CD8-positive, alpha-beta memory T cell (primary cell): ENCODE data around the gene ST6GALNAC1. TPM values are rescaled to one million over a fixed set of nuclear protein-coding genes. Genes with fewer than 3 reads are reported as not detected.
A peak's percentile ranks its signal among the peaks of the same experiment; 100 is the strongest.

Source experiments
- CTCF ChIA-PET: fragments of 350-600 bp; sonication (Branson Sonifier 250); formaldehyde crosslinking; loops from one replicate; lab custom pipeline; 2021; ENCODE audit warnings: antibody characterized with exemption; lab: Charles Lee
- POLR2A ChIA-PET: fragments of 350-600 bp; sonication (Branson Sonifier 250); formaldehyde crosslinking; loops from one replicate; lab custom pipeline; 2021; ENCODE audit warnings: antibody characterized with exemption; lab: Charles Lee
- DNase-seq, 5 donors: peaks; one replicate each; pipeline versions ENCODE4 v3.0.0 to v3.0.0-alpha.2; 2020 to 2022; ENCODE audit warnings: mixed read lengths in 1 of 5
- H3K27ac ChIP-seq: one replicate; pipeline ENCODE4 v1.7.0; 2013; ENCODE audit warnings: low read depth, mild to moderate bottlenecking, low read length, moderate library complexity
- H3K27me3 ChIP-seq: 2 replicates; pipeline ENCODE4 v1.7.0; 2013; ENCODE audit warnings: low read length, mild to moderate bottlenecking; ENCODE audit not compliant: insufficient read depth, poor library complexity, severe bottlenecking
- H3K36me3 ChIP-seq: 2 replicates; pipeline ENCODE4 v1.7.0; 2013; ENCODE audit warnings: mild to moderate bottlenecking, low read length, moderate library complexity; ENCODE audit not compliant: insufficient read depth
- H3K4me1 ChIP-seq: 2 replicates; pipeline ENCODE4 v1.7.0; 2013; ENCODE audit warnings: mild to moderate bottlenecking, low read length, moderate library complexity; ENCODE audit not compliant: insufficient read depth
- H3K4me3 ChIP-seq: 2 replicates; pipeline ENCODE4 v1.7.0; 2013; ENCODE audit warnings: mild to moderate bottlenecking, low read length
- H3K9me3 ChIP-seq: 2 replicates; pipeline ENCODE4 v1.7.0; 2013; ENCODE audit warnings: mild to moderate bottlenecking, low read length
- H3K27ac Mint-ChIP-seq, 8 donors: one replicate each; pipeline ENCODE4 v1.8.0; 2020 to 2021; ENCODE audit warnings: mixed read lengths in 8 of 8, mild to moderate bottlenecking in 6 of 8, inconsistent platforms in 3 of 8, moderate library complexity in 3 of 8
- H3K27me3 Mint-ChIP-seq, 2 donors: one replicate each; pipeline ENCODE4 v1.8.0; 2020 to 2021; ENCODE audit warnings: mixed read lengths in 2 of 2, mild to moderate bottlenecking in 1 of 2, moderate library complexity in 1 of 2
- H3K36me3 Mint-ChIP-seq, 3 donors: one replicate each; pipeline ENCODE4 v1.8.0; 2020 to 2021; ENCODE audit warnings: mixed read lengths in 3 of 3, inconsistent platforms in 1 of 3, mild to moderate bottlenecking in 1 of 3
- H3K4me1 Mint-ChIP-seq, 3 donors: one replicate each; pipeline ENCODE4 v1.8.0; 2020 to 2021; ENCODE audit warnings: mixed read lengths in 3 of 3, inconsistent platforms in 1 of 3, mild to moderate bottlenecking in 1 of 3
- H3K4me3 Mint-ChIP-seq, 7 donors: one replicate each; pipeline ENCODE4 v1.8.0; 2020 to 2021; ENCODE audit warnings: mixed read lengths in 7 of 7, mild to moderate bottlenecking in 6 of 7, moderate library complexity in 4 of 7, inconsistent platforms in 2 of 7
- H3K9me3 Mint-ChIP-seq, 5 donors: one replicate each; pipeline ENCODE4 v1.8.0; 2020 to 2022; ENCODE audit warnings: mixed read lengths in 5 of 5, mild to moderate bottlenecking in 3 of 5, moderate library complexity in 2 of 5, inconsistent platforms in 1 of 5
- polyA plus RNA-seq: library from polyadenylated mRNA; unstranded; fragments of 300-500 nt; fragmentation: Illumina TruSeq; gene quantifications from one replicate; pipeline ENCODE4 v1.2.3, GENCODE V29; 2021
- total RNA-seq, 2 experiments: library from RNA; stranded (reverse); gene quantifications; one replicate each; pipeline ENCODE4 v1.2.3, GENCODE V29; 2021

ST6GALNAC1 gene
- total and polyA plus RNA-seq, 3 experiments from 2014 or later = 0.28 to 0.46 TPM; not detected in 1

- H3K27me3 Mint-ChIP-seq = no peaks in the 10 kb centered on the region
- peaks cover 29 to 35% (median 32%) of the 10 kb centered on the region in 3 donors for H3K4me1 Mint-ChIP-seq
- Histone ChIP-seq H3K27me3 (no peaks in the 10 kb centered on the region), H3K9me3 (no peaks in the 10 kb centered on the region), H3K36me3 (no peaks in the 10 kb centered on the region), H3K4me3 (no peak overlapping the region), H3K4me1 (peaks cover 48% of the 10 kb centered on the region), H3K27ac (no peak overlapping the region)
- ChIA-PET POLR2A (no interaction called here), CTCF (interaction anchor here (1.0 to 1.7 kb wide), 2 partner anchors 50 to 145 kb away, joined by 3 to 4 read pairs; no protein-coding TSS in a partner anchor)
- H3K9me3 Mint-ChIP-seq = peaks cover 0 to 2% (median 0%) of the 10 kb centered on the region in 5 donors
- peak overlapping the region in 2 of 8 donors; percentile 29 to 54 for H3K27ac Mint-ChIP-seq
- peak overlapping the region in 5 of 7 donors; percentile 8 to 65 (median 41) for H3K4me3 Mint-ChIP-seq
- no peak for DNase-seq
- peaks cover 0 to 4% (median 0%) of the 10 kb centered on the region in 3 donors for H3K36me3 Mint-ChIP-seq
These were observed 30.2 kb upstream of the ST6GALNAC1 start for GRCh38 chr17:76673729-76674128.

GRCh38 chr17:76672892-76673291, 29.3 kb upstream of the ST6GALNAC1 start:
- Mint-ChIP-seq H3K4me1 (peaks cover 29 to 35% (median 32%) of the 10 kb centered on the region in 3 donors), H3K27me3 (peaks cover 0 to 2% of the 10 kb centered on the region in 2 donors)

GRCh38 chr17:76672270-76672851, 28.8 kb upstream of the ST6GALNAC1 start:
- ChIA-PET CTCF (interaction anchor here (1.3 to 2.4 kb wide), 4 partner anchors 9 to 149 kb away, joined by 3 to 14 read pairs (median 8); no protein-coding TSS in a partner anchor), POLR2A (interaction anchor here (1.0 to 2.2 kb wide), 7 partner anchors 9 to 115 kb away, joined by 4 to 17 read pairs (median 6); partner anchors contain the start of genes JMJD6 and METTL23)
- Mint-ChIP-seq H3K36me3 (peaks cover 0 to 4% (median 0%) of the 10 kb centered on the region in 3 donors), H3K9me3 (peaks cover 0 to 2% (median 0%) of the 10 kb centered on the region in 5 donors), H3K4me1 (peaks cover 29 to 35% (median 32%) of the 10 kb centered on the region in 3 donors), H3K27ac (peak overlapping the region; percentile 94 to 100 (median 98)), H3K27me3 (peaks cover 0 to 2% of the 10 kb centered on the region in 2 donors), H3K4me3 (peak overlapping the region; percentile 86 to 95 (median 94))
- peak overlapping the region; percentile 66 for H3K27ac ChIP-seq
- H3K4me1 ChIP-seq = peaks cover 35% of the 10 kb centered on the region
- H3K9me3 ChIP-seq = no peaks in the 10 kb centered on the region
- peak in 1 of 5 donors; percentile 14 for DNase-seq
- H3K36me3 ChIP-seq = no peaks in the 10 kb centered on the region
- peak overlapping the region; percentile 80 for H3K4me3 ChIP-seq
- no peaks in the 10 kb centered on the region for H3K27me3 ChIP-seq

More at GRCh38 chr17:76672892-76673291, 29.3 kb upstream of the ST6GALNAC1 start:
- Histone ChIP-seq H3K27ac (no peak overlapping the region), H3K4me3 (no peak overlapping the region), H3K4me1 (peaks cover 40% of the 10 kb centered on the region), H3K9me3 (no peaks in the 10 kb centered on the region), H3K27me3 (no peaks in the 10 kb centered on the region), H3K36me3 (no peaks in the 10 kb centered on the region)
- H3K4me3 Mint-ChIP-seq = peak overlapping the region; percentile 86 to 95 (median 94)
- peak in 1 of 5 donors; percentile 10 for DNase-seq
- POLR2A ChIA-PET = interaction anchor here (1.7 kb wide), 1 partner anchor 43 kb away, joined by 6 read pairs; no protein-coding TSS in a partner anchor
- peaks cover 0 to 2% (median 0%) of the 10 kb centered on the region in 5 donors for H3K9me3 Mint-ChIP-seq
- peak overlapping the region in 7 of 8 donors; percentile 29 to 98 (median 94) for H3K27ac Mint-ChIP-seq
- CTCF ChIA-PET = interaction anchor here (2.2 to 2.4 kb wide), 2 partner anchors 43 to 150 kb away, joined by 7 to 9 read pairs; no protein-coding TSS in a partner anchor
- peaks cover 0 to 4% (median 0%) of the 10 kb centered on the region in 3 donors for H3K36me3 Mint-ChIP-seq

GRCh38 chr17:76671912-76672262, 28.3 kb upstream of the ST6GALNAC1 start:
- H3K4me1 Mint-ChIP-seq = peaks cover 29 to 35% (median 32%) of the 10 kb centered on the region in 3 donors
- H3K27me3 Mint-ChIP-seq = peaks cover 0 to 2% of the 10 kb centered on the region in 2 donors
- peak overlapping the region; percentile 86 to 95 (median 94) for H3K4me3 Mint-ChIP-seq
- peaks cover 0 to 2% (median 0%) of the 10 kb centered on the region in 5 donors for H3K9me3 Mint-ChIP-seq
- H3K4me3 ChIP-seq = peak overlapping the region; percentile 80
- H3K36me3 Mint-ChIP-seq = peaks cover 0 to 4% (median 0%) of the 10 kb centered on the region in 3 donors
- H3K27me3 ChIP-seq = no peaks in the 10 kb centered on the region
- ChIA-PET CTCF (interaction anchor here (0.7 to 2.4 kb wide), 6 partner anchors 9 to 149 kb away, joined by 3 to 14 read pairs (median 5); no protein-coding TSS in a partner anchor), POLR2A (interaction anchor here (0.7 to 2.2 kb wide), 11 partner anchors 10 to 1282 kb away, joined by 3 to 17 read pairs (median 4); partner anchors contain the start of genes JMJD6 and METTL23)
- peaks cover 35% of the 10 kb centered on the region for H3K4me1 ChIP-seq
- no peaks in the 10 kb centered on the region for H3K9me3 ChIP-seq
- no peaks in the 10 kb centered on the region for H3K36me3 ChIP-seq
- peak overlapping the region; percentile 94 to 100 (median 98) for H3K27ac Mint-ChIP-seq
- H3K27ac ChIP-seq = peak overlapping the region; percentile 66
- no peak for DNase-seq

GRCh38 chr17:76671123-76671911, 27.8 kb upstream of the ST6GALNAC1 start:
- peaks cover 35% of the 10 kb centered on the region for H3K4me1 ChIP-seq
- DNase-seq = peak; percentile 97 to 100 (median 99)
- peak overlapping the region; percentile 80 for H3K4me3 ChIP-seq
- H3K36me3 ChIP-seq = no peaks in the 10 kb centered on the region
- H3K4me3 Mint-ChIP-seq = peak overlapping the region; percentile 86 to 95 (median 94)
- no peaks in the 10 kb centered on the region for H3K27me3 ChIP-seq
- H3K27ac ChIP-seq = peak overlapping the region; percentile 69
- peaks cover 0 to 2% of the 10 kb centered on the region in 2 donors for H3K27me3 Mint-ChIP-seq
- peaks cover 29 to 35% (median 32%) of the 10 kb centered on the region in 3 donors for H3K4me1 Mint-ChIP-seq
- CTCF ChIA-PET = interaction anchor here (0.7 to 2.4 kb wide), 6 partner anchors 10 to 148 kb away, joined by 3 to 14 read pairs (median 5); no protein-coding TSS in a partner anchor
- POLR2A ChIA-PET = interaction anchor here (0.5 to 2.2 kb wide), 13 partner anchors 10 to 1283 kb away, joined by 3 to 17 read pairs (median 5); partner anchors contain the start of genes JMJD6 and METTL23
- H3K9me3 Mint-ChIP-seq = peaks cover 0 to 2% (median 0%) of the 10 kb centered on the region in 5 donors
- peak overlapping the region; percentile 94 to 100 (median 98) for H3K27ac Mint-ChIP-seq
- H3K36me3 Mint-ChIP-seq = peaks cover 0 to 4% (median 0%) of the 10 kb centered on the region in 3 donors
- no peaks in the 10 kb centered on the region for H3K9me3 ChIP-seq

- H3K9me3 ChIP-seq = no peaks in the 10 kb centered on the region
- peak in 1 of 5 donors; percentile 55 for DNase-seq
- H3K4me1 ChIP-seq = peaks cover 35% of the 10 kb centered on the region
- no peaks in the 10 kb centered on the region for H3K36me3 ChIP-seq
- ChIA-PET POLR2A (interaction anchor here (0.5 to 2.2 kb wide), 8 partner anchors 9 to 312 kb away, joined by 3 to 17 read pairs (median 5); partner anchors contain the start of genes JMJD6 and METTL23), CTCF (interaction anchor here (1.2 to 2.4 kb wide), 4 partner anchors 10 to 147 kb away, joined by 3 to 14 read pairs (median 8); no protein-coding TSS in a partner anchor)
- Mint-ChIP-seq H3K36me3 (peaks cover 0 to 4% (median 0%) of the 10 kb centered on the region in 3 donors), H3K27me3 (peaks cover 0 to 2% of the 10 kb centered on the region in 2 donors), H3K27ac (peak overlapping the region; percentile 94 to 100 (median 98)), H3K4me3 (peak overlapping the region; percentile 32 to 95 (median 90)), H3K9me3 (peaks cover 0 to 2% (median 0%) of the 10 kb centered on the region in 5 donors), H3K4me1 (peaks cover 29 to 35% (median 32%) of the 10 kb centered on the region in 3 donors)
- no peak overlapping the region for H3K27ac ChIP-seq
- no peaks in the 10 kb centered on the region for H3K27me3 ChIP-seq
- H3K4me3 ChIP-seq = no peak overlapping the region
These were observed 27.2 kb upstream of the ST6GALNAC1 start for GRCh38 chr17:76670718-76671122.
